Activated CD4-positive, alpha-beta T cell treated with anti-CD3 and anti-CD28 coated beads, Interleukin-2, amount 50 U/mL, for 24 hours (primary cell): Measurements from ENCODE around the gene EIF6.
"Not testable (repeated sequence)": the region's sequence is repeated elsewhere in the genome, so short reads cannot be mapped to it uniquely, and the experiment has no call there.

Experiments used
- DNase-seq, 2 donors: peaks; one replicate each; pipeline ENCODE4 v3.0.0-alpha.2; 2020; ENCODE audit warnings: low read depth in 1 of 2, low spot score in 1 of 2

The EIF6 gene

GRCh38 chr20:35262731-35263531 lies 21.6 kb downstream of the EIF6 start:
- not testable (repeated sequence) for DNase-seq

GRCh38 chr20:35262321-35262720 lies 22.3 kb downstream of the EIF6 start:
- not testable (repeated sequence) for DNase-seq

- no peak for DNase-seq
Observed at GRCh38 chr20:35260426-35260825, 24.1 kb downstream of the EIF6 start.

- no peak for DNase-seq
Observed at GRCh38 chr20:35257175-35257909, 27.2 kb downstream of the EIF6 start.

- no peak for DNase-seq
Observed at GRCh38 chr20:35254448-35254999, 30.0 kb downstream of the EIF6 start.

- no peak for DNase-seq
Observed at GRCh38 chr20:35253010-35253409, 31.6 kb downstream of the EIF6 start.

- DNase-seq = not testable (repeated sequence)
Observed at GRCh38 chr20:35252598-35252997, 32.0 kb downstream of the EIF6 start.

GRCh38 chr20:35252037-35252461 lies 32.5 kb downstream of the EIF6 start:
- no peak for DNase-seq

- no peak for DNase-seq
Observed at GRCh38 chr20:35251613-35251940, 33.0 kb downstream of the EIF6 start.

- DNase-seq = no peak
Observed at GRCh38 chr20:35248641-35249475, 35.7 kb downstream of the EIF6 start.

GRCh38 chr20:35246723-35247122 lies 37.8 kb downstream of the EIF6 start:
- no peak for DNase-seq

- no peak for DNase-seq
Observed at GRCh38 chr20:35243986-35244385, 40.6 kb downstream of the EIF6 start.

GRCh38 chr20:35243317-35243716 lies 41.3 kb downstream of the EIF6 start:
- no peak for DNase-seq

GRCh38 chr20:35240811-35241293 lies 43.7 kb downstream of the EIF6 start:
- DNase-seq = no peak

GRCh38 chr20:35240083-35240810 lies 44.3 kb downstream of the EIF6 start:
- DNase-seq = no peak

GRCh38 chr20:35238735-35239134 lies 45.8 kb downstream of the EIF6 start:
- DNase-seq = no peak

GRCh38 chr20:35238170-35238569 lies 46.4 kb downstream of the EIF6 start:
- no peak for DNase-seq

GRCh38 chr20:35237486-35237885 lies 47.1 kb downstream of the EIF6 start:
- DNase-seq = no peak

- no peak for DNase-seq
Observed at GRCh38 chr20:35235881-35236280, 48.7 kb downstream of the EIF6 start.

GRCh38 chr20:35232575-35232974 lies 52.0 kb downstream of the EIF6 start:
- DNase-seq = no peak
